ENCODE data around the gene BAD. TPM values are rescaled to one million over a fixed set of nuclear protein-coding genes. Genes with fewer than 3 reads are reported as not detected.

Gene BAD
- total RNA-seq, 1 donor from 2014 or later, result 43.6 TPM

DNA sequence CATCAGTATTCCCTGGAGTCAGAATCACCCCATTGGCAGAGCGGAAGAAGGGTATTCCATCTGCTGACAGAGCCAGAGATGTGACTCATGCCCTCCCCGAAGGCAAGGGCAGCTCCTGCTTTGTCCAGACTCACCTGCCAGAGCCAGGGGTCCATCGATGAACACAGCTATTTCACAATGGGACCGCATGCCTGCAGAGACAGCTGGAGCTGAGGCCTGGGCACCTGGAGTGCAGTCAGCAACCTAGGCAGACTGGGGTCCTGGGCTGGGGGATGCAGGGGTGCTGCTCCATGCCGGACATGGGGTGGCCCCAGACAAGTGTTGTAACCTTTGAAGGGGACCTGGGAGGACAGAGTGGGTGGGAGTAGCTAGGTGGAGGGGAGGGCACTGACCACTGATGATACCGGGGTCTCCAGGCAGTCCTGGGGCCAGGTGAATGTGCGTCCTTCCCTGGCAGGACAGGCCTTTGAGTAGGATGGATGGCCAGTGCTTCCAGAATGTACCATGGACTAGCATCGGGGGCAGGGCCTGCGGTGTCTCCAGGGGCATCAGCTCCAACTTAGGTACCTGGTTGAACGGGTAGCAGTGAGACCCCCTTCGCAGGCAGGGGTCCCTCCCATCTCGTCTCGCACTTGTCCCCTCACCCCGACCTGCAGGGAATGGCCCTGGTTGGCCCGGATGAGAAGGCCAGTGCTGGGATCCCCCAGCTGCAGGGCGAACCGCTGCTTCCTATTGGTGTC lies 60.1 kb downstream of the BAD start:
- no peaks in the 10 kb centered on the region for H3K9me3 ChIP-seq (ENCODE audit: insufficient read depth, low read depth, low read length)
- Mint-ChIP-seq H3K27me3 (ENCODE audit: low read depth, unreplicated experiment) (no peaks in the 10 kb centered on the region), H3K4me3 (ENCODE audit: unreplicated experiment) (peak overlapping the region; percentile 88), H3K27ac (ENCODE audit: unreplicated experiment) (no peak overlapping the region), H3K4me1 (ENCODE audit: low read depth, unreplicated experiment) (peaks cover 12% of the 10 kb centered on the region), H3K9me3 (ENCODE audit: unreplicated experiment) (no peaks in the 10 kb centered on the region), H3K36me3 (ENCODE audit: low read depth, unreplicated experiment) (peaks cover 2% of the 10 kb centered on the region)
- peaks cover 29% of the 10 kb centered on the region for H3K79me2 ChIP-seq (ENCODE audit: insufficient read depth, low read length)
- TF ChIP-seq EZH2 (IDR thresholded peaks at IDR 0.05; ENCODE audit: insufficient read depth, low read length), result no peak
- TF ChIP-seq, protein P1, sequence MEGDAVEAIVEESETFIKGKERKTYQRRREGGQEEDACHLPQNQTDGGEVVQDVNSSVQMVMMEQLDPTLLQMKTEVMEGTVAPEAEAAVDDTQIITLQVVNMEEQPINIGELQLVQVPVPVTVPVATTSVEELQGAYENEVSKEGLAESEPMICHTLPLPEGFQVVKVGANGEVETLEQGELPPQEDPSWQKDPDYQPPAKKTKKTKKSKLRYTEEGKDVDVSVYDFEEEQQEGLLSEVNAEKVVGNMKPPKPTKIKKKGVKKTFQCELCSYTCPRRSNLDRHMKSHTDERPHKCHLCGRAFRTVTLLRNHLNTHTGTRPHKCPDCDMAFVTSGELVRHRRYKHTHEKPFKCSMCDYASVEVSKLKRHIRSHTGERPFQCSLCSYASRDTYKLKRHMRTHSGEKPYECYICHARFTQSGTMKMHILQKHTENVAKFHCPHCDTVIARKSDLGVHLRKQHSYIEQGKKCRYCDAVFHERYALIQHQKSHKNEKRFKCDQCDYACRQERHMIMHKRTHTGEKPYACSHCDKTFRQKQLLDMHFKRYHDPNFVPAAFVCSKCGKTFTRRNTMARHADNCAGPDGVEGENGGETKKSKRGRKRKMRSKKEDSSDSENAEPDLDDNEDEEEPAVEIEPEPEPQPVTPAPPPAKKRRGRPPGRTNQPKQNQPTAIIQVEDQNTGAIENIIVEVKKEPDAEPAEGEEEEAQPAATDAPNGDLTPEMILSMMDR (IDR thresholded peaks at IDR 0.05; ENCODE audit: insufficient read depth, low read depth, low read length), result no peak
- no peak overlapping the region for H3K27ac ChIP-seq (ENCODE audit: low read depth, low read length)
- FAIRE-seq (no peak), DNase-seq (ENCODE audit: low read depth) (no peak)
- H3K27me3 ChIP-seq (ENCODE audit: insufficient read depth, low read length), result no peaks in the 10 kb centered on the region
- no peak overlapping the region for H3K4me3 ChIP-seq (ENCODE audit: insufficient read depth, low read depth, low read length)
- no peaks in the 10 kb centered on the region for H3K36me3 ChIP-seq (ENCODE audit: insufficient read depth, low read length)
- H4K20me1 ChIP-seq (ENCODE audit: insufficient read depth, low read length), result peaks cover 3% of the 10 kb centered on the region
- H3K9ac ChIP-seq (ENCODE audit: low read length), result no peak overlapping the region
- H3K4me1 ChIP-seq (ENCODE audit: insufficient read depth, low read length), result peaks cover 29% of the 10 kb centered on the region
- H3K4me2 ChIP-seq (ENCODE audit: low read length), result peak overlapping the region; percentile 6
- no peak overlapping the region for H2AFZ ChIP-seq (ENCODE audit: low read depth, low read length)

DNA sequence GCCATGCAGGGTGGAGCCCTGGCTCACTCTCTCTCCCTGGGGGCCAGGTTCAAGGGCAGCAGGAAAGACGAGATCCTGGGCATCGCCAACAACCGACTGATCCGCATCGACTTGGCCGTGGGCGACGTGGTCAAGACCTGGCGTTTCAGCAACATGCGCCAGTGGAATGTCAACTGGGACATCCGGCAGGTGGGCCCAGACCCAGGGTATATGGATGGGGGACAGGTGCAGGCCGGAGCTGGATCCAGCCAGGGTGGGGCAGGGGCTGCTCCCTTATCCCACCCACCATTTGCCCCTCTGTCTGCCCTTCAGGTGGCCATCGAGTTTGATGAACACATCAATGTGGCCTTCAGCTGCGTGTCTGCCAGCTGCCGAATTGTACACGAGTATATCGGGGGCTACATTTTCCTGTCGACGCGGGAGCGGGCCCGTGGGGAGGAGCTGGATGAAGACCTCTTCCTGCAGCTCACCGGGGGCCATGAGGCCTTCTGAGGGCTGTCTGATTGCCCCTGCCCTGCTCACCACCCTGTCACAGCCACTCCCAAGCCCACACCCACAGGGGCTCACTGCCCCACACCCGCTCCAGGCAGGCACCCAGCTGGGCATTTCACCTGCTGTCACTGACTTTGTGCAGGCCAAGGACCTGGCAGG lies 61.3 kb downstream of the BAD start:
- Mint-ChIP-seq H3K4me1 (ENCODE audit: low read depth, unreplicated experiment) (peaks cover 12% of the 10 kb centered on the region), H3K9me3 (ENCODE audit: unreplicated experiment) (no peaks in the 10 kb centered on the region), H3K27me3 (ENCODE audit: low read depth, unreplicated experiment) (no peaks in the 10 kb centered on the region), H3K36me3 (ENCODE audit: low read depth, unreplicated experiment) (peaks cover 4% of the 10 kb centered on the region), H3K27ac (ENCODE audit: unreplicated experiment) (no peak overlapping the region), H3K4me3 (ENCODE audit: unreplicated experiment) (no peak overlapping the region)
- Histone ChIP-seq H3K9ac (ENCODE audit: low read length) (no peak overlapping the region), H3K27ac (ENCODE audit: low read depth, low read length) (no peak overlapping the region), H3K9me3 (ENCODE audit: insufficient read depth, low read depth, low read length) (no peaks in the 10 kb centered on the region), H3K36me3 (ENCODE audit: insufficient read depth, low read length) (no peaks in the 10 kb centered on the region), H4K20me1 (ENCODE audit: insufficient read depth, low read length) (peaks cover 3% of the 10 kb centered on the region), H3K79me2 (ENCODE audit: insufficient read depth, low read length) (peaks cover 25% of the 10 kb centered on the region), H3K27me3 (ENCODE audit: insufficient read depth, low read length) (no peaks in the 10 kb centered on the region), H2AFZ (ENCODE audit: low read depth, low read length) (no peak overlapping the region), H3K4me2 (ENCODE audit: low read length) (no peak overlapping the region), H3K4me1 (ENCODE audit: insufficient read depth, low read length) (peaks cover 26% of the 10 kb centered on the region), H3K4me3 (ENCODE audit: insufficient read depth, low read depth, low read length) (no peak overlapping the region)
- no peak for DNase-seq (ENCODE audit: low read depth)
- TF ChIP-seq, protein P1 (IDR thresholded peaks at IDR 0.05; ENCODE audit: insufficient read depth, low read depth, low read length), result no peak
- no peak for TF ChIP-seq EZH2 (IDR thresholded peaks at IDR 0.05; ENCODE audit: insufficient read depth, low read length)
- FAIRE-seq, result no peak

DNA sequence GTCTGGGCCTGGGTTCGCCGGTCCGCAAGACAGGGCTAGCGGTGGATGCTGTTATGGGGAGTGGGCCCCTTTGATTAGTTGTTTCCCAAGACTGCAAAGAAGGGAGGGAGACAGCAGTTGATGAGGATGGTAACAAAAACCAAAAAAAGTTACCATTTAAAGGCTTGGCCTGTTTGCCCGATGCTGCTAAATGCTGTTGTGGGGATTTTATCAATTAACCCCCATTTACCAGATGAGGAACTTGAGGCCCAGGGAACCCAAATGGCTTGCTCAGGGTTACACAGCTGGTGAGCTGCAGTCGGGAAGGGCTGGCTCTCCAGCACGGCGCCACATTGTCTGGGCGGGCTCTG lies 61.8 kb downstream of the BAD start:
- Mint-ChIP-seq H3K27me3 (ENCODE audit: low read depth, unreplicated experiment) (no peaks in the 10 kb centered on the region), H3K9me3 (ENCODE audit: unreplicated experiment) (no peaks in the 10 kb centered on the region), H3K4me1 (ENCODE audit: low read depth, unreplicated experiment) (peaks cover 11% of the 10 kb centered on the region), H3K36me3 (ENCODE audit: low read depth, unreplicated experiment) (peaks cover 5% of the 10 kb centered on the region), H3K27ac (ENCODE audit: unreplicated experiment) (no peak overlapping the region), H3K4me3 (ENCODE audit: unreplicated experiment) (no peak overlapping the region)
- Histone ChIP-seq H2AFZ (ENCODE audit: low read depth, low read length) (no peak overlapping the region), H3K9ac (ENCODE audit: low read length) (no peak overlapping the region), H4K20me1 (ENCODE audit: insufficient read depth, low read length) (peaks cover 3% of the 10 kb centered on the region), H3K79me2 (ENCODE audit: insufficient read depth, low read length) (peaks cover 24% of the 10 kb centered on the region), H3K27ac (ENCODE audit: low read depth, low read length) (no peak overlapping the region), H3K4me1 (ENCODE audit: insufficient read depth, low read length) (peaks cover 26% of the 10 kb centered on the region), H3K4me3 (ENCODE audit: insufficient read depth, low read depth, low read length) (no peak overlapping the region), H3K9me3 (ENCODE audit: insufficient read depth, low read depth, low read length) (no peaks in the 10 kb centered on the region), H3K4me2 (ENCODE audit: low read length) (no peak overlapping the region), H3K27me3 (ENCODE audit: insufficient read depth, low read length) (no peaks in the 10 kb centered on the region), H3K36me3 (ENCODE audit: insufficient read depth, low read length) (no peaks in the 10 kb centered on the region)
- no peak for DNase-seq (ENCODE audit: low read depth)
- TF ChIP-seq, protein P1 (IDR thresholded peaks at IDR 0.05; ENCODE audit: insufficient read depth, low read depth, low read length), result no peak
- no peak for FAIRE-seq

All from astrocyte (in vitro differentiated cells and primary cell).